Loucy (cell line): ENCODE results near the gene ZFAND3.

Source experiments
- EZH2phosphoT487 ChIP-seq: fragments of 200-600 bp; IDR thresholded peaks from 2 replicates; pipeline ENCODE4 v1.6.1; 2018; ENCODE audit warnings: antibody characterized with exemption, mild to moderate bottlenecking, moderate library complexity, borderline replicate concordance
- TF ChIP-seq, protein P1 (sequence below): fragments of 200-600 bp; sonication (generic); conservative IDR thresholded peaks from 2 replicates; pipeline ENCODE4 v1.5.1; 2014; ENCODE audit warnings: mild to moderate bottlenecking, antibody characterized with exemption, low read length

DNA sequence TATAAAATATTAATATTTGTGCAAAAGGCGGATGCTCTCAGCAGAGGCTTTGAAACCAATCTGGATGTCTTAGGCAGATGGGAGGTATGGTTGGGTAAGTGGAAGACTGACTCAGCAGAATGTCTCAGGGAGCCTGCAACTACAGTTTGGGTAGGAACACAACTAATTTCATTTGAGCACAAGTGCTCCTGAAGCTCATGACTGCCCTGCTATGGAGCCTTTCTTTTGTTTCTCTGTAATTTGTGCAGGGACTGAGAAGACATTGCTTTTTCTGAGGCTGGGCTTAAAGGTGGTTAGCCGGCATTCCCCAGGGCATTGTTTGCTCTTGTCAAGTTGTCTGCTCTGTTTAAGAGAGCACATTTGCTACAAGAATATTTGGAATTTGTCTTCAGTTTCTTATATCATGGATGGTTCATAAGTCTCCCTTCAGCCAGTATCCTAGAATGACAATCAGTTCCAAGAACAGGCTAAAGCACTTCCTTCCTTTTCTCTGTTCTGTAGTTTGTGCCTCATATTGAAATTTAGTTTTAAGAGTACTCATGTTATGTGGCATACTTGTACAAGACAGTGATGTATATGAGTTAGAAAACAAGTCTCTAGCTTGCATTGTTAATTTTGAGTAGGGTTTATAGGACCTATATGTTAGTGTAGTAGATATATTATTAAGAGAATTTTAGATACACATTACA, 208.3 kb downstream of the ZFAND3 start:
- TF ChIP-seq, protein P1, sequence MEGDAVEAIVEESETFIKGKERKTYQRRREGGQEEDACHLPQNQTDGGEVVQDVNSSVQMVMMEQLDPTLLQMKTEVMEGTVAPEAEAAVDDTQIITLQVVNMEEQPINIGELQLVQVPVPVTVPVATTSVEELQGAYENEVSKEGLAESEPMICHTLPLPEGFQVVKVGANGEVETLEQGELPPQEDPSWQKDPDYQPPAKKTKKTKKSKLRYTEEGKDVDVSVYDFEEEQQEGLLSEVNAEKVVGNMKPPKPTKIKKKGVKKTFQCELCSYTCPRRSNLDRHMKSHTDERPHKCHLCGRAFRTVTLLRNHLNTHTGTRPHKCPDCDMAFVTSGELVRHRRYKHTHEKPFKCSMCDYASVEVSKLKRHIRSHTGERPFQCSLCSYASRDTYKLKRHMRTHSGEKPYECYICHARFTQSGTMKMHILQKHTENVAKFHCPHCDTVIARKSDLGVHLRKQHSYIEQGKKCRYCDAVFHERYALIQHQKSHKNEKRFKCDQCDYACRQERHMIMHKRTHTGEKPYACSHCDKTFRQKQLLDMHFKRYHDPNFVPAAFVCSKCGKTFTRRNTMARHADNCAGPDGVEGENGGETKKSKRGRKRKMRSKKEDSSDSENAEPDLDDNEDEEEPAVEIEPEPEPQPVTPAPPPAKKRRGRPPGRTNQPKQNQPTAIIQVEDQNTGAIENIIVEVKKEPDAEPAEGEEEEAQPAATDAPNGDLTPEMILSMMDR = no peak
- no peak for TF ChIP-seq EZH2phosphoT487
